Activated T-helper 1 cell treated with Interleukin-2 at 50 U/mL for 16 hours (primary cell): ENCODE measurements around the gene SEMA6D.

ENCODE experiments used
- DNase-seq: peaks from one replicate; pipeline ENCODE4 v3.0.0-alpha.2; 2020; ENCODE audit warnings: low read depth

Gene SEMA6D

GRCh38 chr15:47787875-47788274 is 70.6 kb downstream of the SEMA6D start:
- DNase-seq, result no peak

GRCh38 chr15:47788685-47789084 is 71.4 kb downstream of the SEMA6D start:
- no peak for DNase-seq

GRCh38 chr15:47791161-47791560 is 73.9 kb downstream of the SEMA6D start:
- no peak for DNase-seq

GRCh38 chr15:47792231-47792630 is 74.9 kb downstream of the SEMA6D start:
- no peak for DNase-seq

- DNase-seq, result no peak
Measured at GRCh38 chr15:47794252-47794914, 77.1 kb downstream of the SEMA6D start.

- DNase-seq, result no peak
Measured at GRCh38 chr15:47795864-47796263, 78.6 kb downstream of the SEMA6D start.

- DNase-seq, result no peak
Measured at GRCh38 chr15:47796339-47796738, 79.0 kb downstream of the SEMA6D start.

- DNase-seq, result no peak
Measured at GRCh38 chr15:47796830-47797229, 79.5 kb downstream of the SEMA6D start.

GRCh38 chr15:47801522-47801921 is 84.2 kb downstream of the SEMA6D start:
- no peak for DNase-seq

- no peak for DNase-seq
Measured at GRCh38 chr15:47802216-47802615, 84.9 kb downstream of the SEMA6D start.

- DNase-seq, result no peak
Measured at GRCh38 chr15:47803767-47804166, 86.5 kb downstream of the SEMA6D start.

- DNase-seq, result no peak
Measured at GRCh38 chr15:47804733-47805132, 87.4 kb downstream of the SEMA6D start.

- no peak for DNase-seq
Measured at GRCh38 chr15:47806008-47806407, 88.7 kb downstream of the SEMA6D start.

- DNase-seq, result no peak
Measured at GRCh38 chr15:47811172-47811571, 93.9 kb downstream of the SEMA6D start.

- no peak for DNase-seq
Measured at GRCh38 chr15:47812470-47812999, 95.2 kb downstream of the SEMA6D start.

GRCh38 chr15:47813748-47814384 is 96.6 kb downstream of the SEMA6D start:
- DNase-seq, result no peak

GRCh38 chr15:47814620-47815019 is 97.3 kb downstream of the SEMA6D start:
- DNase-seq, result no peak

GRCh38 chr15:47817969-47818548 is 100.8 kb downstream of the SEMA6D start:
- no peak for DNase-seq

GRCh38 chr15:47819158-47819557 is 101.9 kb downstream of the SEMA6D start:
- no peak for DNase-seq

GRCh38 chr15:47820057-47820746 is 102.9 kb downstream of the SEMA6D start:
- DNase-seq, result no peak

- DNase-seq, result no peak
Measured at GRCh38 chr15:47820747-47821319, 103.5 kb downstream of the SEMA6D start.

- DNase-seq, result no peak
Measured at GRCh38 chr15:47822048-47822447, 104.7 kb downstream of the SEMA6D start.
